ENCODE data around the gene MYRFL. TPM values are rescaled to one million over a fixed set of nuclear protein-coding genes. Genes with fewer than 3 reads are reported as not detected.

Gene MYRFL
- total RNA-seq, 2 experiments from 2014 or later = not detected

DNA sequence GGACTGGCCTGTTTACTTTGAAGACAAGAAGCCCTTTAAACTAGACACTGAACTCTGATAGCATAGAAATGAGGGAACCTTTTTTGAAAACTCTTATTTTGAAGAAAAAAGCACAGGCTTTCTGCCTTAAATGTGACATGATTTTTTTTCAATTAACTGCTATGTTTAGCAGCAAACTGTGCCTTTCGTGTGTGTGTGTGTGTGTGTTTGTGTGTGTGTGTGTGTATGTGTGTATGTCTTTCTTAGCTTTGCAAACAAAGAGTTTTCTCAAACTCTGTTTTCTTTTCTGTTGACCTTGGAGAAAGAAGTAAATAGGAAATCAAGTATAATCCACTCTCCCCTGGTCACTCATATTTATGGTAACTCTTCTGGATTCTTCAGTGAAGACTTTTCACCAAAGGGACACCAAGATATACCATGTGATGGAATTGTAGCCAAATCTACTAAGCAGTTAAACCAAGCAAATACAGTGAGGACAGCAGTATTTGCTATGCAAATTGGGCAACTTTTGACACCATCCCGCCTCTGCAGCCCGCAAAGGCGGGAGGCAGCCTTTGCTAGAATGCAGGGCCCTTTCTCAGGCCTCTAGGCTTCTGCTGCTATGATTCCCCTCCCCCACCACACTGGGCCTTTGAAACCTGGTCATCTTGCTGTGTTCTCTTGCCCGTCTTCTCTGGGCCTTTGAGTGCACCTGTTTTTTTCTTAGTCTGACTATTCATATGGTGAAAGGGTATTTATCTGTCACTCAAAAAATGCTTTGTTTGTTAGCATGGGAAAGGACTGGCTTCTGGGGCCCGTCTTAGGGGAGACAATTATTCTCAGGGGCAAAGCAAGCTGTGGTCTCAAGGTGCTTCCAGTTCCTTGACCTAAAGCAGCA lies 107.9 kb downstream of the MYRFL start:
- no peak overlapping the region for H3K4me3 Mint-ChIP-seq
- H3K36me3 Mint-ChIP-seq (ENCODE audit: low read depth) = no peaks in the 10 kb centered on the region
- no peaks in the 10 kb centered on the region for H3K9me3 Mint-ChIP-seq
- no peaks in the 10 kb centered on the region for H3K4me1 Mint-ChIP-seq
- DNase-seq = no peak
- no peak overlapping the region for H3K27ac Mint-ChIP-seq
- ChIA-PET POLR2A (no interaction called here), CTCF (no interaction called here)
- H3K27me3 Mint-ChIP-seq = no peaks in the 10 kb centered on the region

DNA sequence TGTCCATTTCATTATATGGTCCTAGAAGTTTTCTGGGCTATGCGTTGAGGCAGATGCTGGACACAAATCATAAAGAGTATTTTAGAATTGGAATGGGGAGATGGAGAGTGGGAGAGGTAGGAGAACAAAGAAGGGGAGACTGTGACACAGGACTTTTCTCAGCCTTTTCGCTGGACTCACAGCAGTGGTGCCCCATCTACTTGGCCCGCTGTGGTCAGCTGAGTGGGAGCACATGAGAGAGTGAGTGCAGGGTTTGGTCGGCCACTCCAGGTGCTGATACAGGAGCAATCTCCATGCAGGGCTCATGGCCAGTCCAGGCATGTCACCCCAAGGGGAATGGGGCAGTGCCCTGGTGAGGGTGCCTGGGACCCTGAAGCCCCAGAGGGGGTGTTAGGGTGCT lies 109.0 kb downstream of the MYRFL start:
- CTCF ChIA-PET = no interaction called here
- Mint-ChIP-seq H3K27ac (no peak overlapping the region), H3K27me3 (no peaks in the 10 kb centered on the region), H3K36me3 (ENCODE audit: low read depth) (no peaks in the 10 kb centered on the region), H3K9me3 (no peaks in the 10 kb centered on the region), H3K4me1 (no peaks in the 10 kb centered on the region), H3K4me3 (no peak overlapping the region)
- no peak for DNase-seq
- POLR2A ChIA-PET = no interaction called here

GRCh38 chr12:69935651-69936100 lies 110.6 kb downstream of the MYRFL start:
- H3K36me3 Mint-ChIP-seq (ENCODE audit: low read depth) = no peaks in the 10 kb centered on the region
- H3K9me3 Mint-ChIP-seq = no peaks in the 10 kb centered on the region
- POLR2A ChIA-PET = no interaction called here
- H3K4me3 Mint-ChIP-seq = no peak overlapping the region
- DNase-seq = no peak
- H3K4me1 Mint-ChIP-seq = no peaks in the 10 kb centered on the region
- H3K27me3 Mint-ChIP-seq = no peaks in the 10 kb centered on the region
- no peak overlapping the region for H3K27ac Mint-ChIP-seq
- CTCF ChIA-PET = no interaction called here

DNA sequence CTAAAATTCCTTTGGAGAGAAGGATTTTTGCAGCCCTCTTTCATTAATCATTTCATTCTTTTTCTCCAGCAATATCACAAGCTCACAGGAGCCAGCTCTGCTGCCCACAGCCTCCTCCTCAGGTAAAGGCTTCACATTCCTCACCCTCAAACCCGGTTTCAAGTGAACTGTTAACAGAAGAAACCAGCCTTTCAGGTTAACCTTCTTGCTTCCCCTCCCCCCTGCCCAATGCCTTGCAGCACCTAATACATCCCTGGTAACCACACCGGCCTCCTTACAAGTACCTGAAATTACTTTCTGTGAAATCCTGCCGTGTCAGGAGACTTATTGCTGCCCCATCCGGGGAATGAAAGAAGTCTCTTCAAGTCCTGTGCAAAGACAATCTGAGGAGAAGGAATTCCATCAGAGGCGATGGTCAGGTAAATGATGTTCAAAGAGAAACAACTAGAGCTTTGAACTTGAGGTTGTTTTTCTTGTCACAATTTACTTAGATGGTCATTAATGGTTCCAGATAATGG lies 111.2 kb downstream of the MYRFL start:
- CTCF ChIA-PET = no interaction called here
- H3K4me1 Mint-ChIP-seq = no peaks in the 10 kb centered on the region

GRCh38 chr12:69936766-69937165 lies 111.7 kb downstream of the MYRFL start:
- DNase-seq = no peak
- H3K36me3 Mint-ChIP-seq (ENCODE audit: low read depth) = no peaks in the 10 kb centered on the region
- H3K4me1 Mint-ChIP-seq = no peaks in the 10 kb centered on the region
- POLR2A ChIA-PET = no interaction called here
- CTCF ChIA-PET = no interaction called here
- H3K4me3 Mint-ChIP-seq = no peak overlapping the region
- H3K27ac Mint-ChIP-seq = no peak overlapping the region
- H3K27me3 Mint-ChIP-seq = no peaks in the 10 kb centered on the region
- no peaks in the 10 kb centered on the region for H3K9me3 Mint-ChIP-seq

More for the DNA sequence above, 111.2 kb downstream of the MYRFL start:
- POLR2A ChIA-PET = no interaction called here
- Mint-ChIP-seq H3K27ac (no peak overlapping the region), H3K4me3 (no peak overlapping the region), H3K36me3 (ENCODE audit: low read depth) (no peaks in the 10 kb centered on the region), H3K27me3 (no peaks in the 10 kb centered on the region), H3K9me3 (no peaks in the 10 kb centered on the region)
- no peak for DNase-seq

GRCh38 chr12:69947123-69947522 lies 122.1 kb downstream of the MYRFL start:
- H3K4me3 Mint-ChIP-seq = no peak overlapping the region
- no peaks in the 10 kb centered on the region for H3K9me3 Mint-ChIP-seq
- H3K27me3 Mint-ChIP-seq = no peaks in the 10 kb centered on the region
- H3K4me1 Mint-ChIP-seq = no peaks in the 10 kb centered on the region
- no peak for DNase-seq
- H3K27ac Mint-ChIP-seq = no peak overlapping the region
- CTCF ChIA-PET = no interaction called here
- POLR2A ChIA-PET = no interaction called here
- H3K36me3 Mint-ChIP-seq (ENCODE audit: low read depth) = no peaks in the 10 kb centered on the region

GRCh38 chr12:69947897-69948296 lies 122.9 kb downstream of the MYRFL start:
- Mint-ChIP-seq H3K27ac (no peak overlapping the region), H3K9me3 (no peaks in the 10 kb centered on the region), H3K4me3 (no peak overlapping the region), H3K27me3 (no peaks in the 10 kb centered on the region), H3K4me1 (no peaks in the 10 kb centered on the region), H3K36me3 (ENCODE audit: low read depth) (no peaks in the 10 kb centered on the region)
- POLR2A ChIA-PET = no interaction called here
- no peak for DNase-seq
- CTCF ChIA-PET = no interaction called here

- H3K4me1 Mint-ChIP-seq = no peaks in the 10 kb centered on the region
- H3K27me3 Mint-ChIP-seq = no peaks in the 10 kb centered on the region
- no peak overlapping the region for H3K27ac Mint-ChIP-seq
- ChIA-PET POLR2A (no interaction called here), CTCF (no interaction called here)
- H3K4me3 Mint-ChIP-seq = no peak overlapping the region
- H3K9me3 Mint-ChIP-seq = no peaks in the 10 kb centered on the region
- H3K36me3 Mint-ChIP-seq (ENCODE audit: low read depth) = no peaks in the 10 kb centered on the region
- DNase-seq = no peak
Observed at GRCh38 chr12:69948851-69949250, 123.8 kb downstream of the MYRFL start.

- Mint-ChIP-seq H3K4me1 (no peaks in the 10 kb centered on the region), H3K27me3 (no peaks in the 10 kb centered on the region), H3K9me3 (no peaks in the 10 kb centered on the region), H3K4me3 (no peak overlapping the region), H3K27ac (no peak overlapping the region), H3K36me3 (ENCODE audit: low read depth) (no peaks in the 10 kb centered on the region)
- no peak for DNase-seq
- POLR2A ChIA-PET = no interaction called here
- CTCF ChIA-PET = no interaction called here
Observed at GRCh38 chr12:69949311-69950002, 124.4 kb downstream of the MYRFL start.

- Mint-ChIP-seq H3K9me3 (no peaks in the 10 kb centered on the region), H3K27ac (no peak overlapping the region), H3K36me3 (ENCODE audit: low read depth) (no peaks in the 10 kb centered on the region), H3K27me3 (no peaks in the 10 kb centered on the region), H3K4me3 (no peak overlapping the region), H3K4me1 (no peaks in the 10 kb centered on the region)
- CTCF ChIA-PET = no interaction called here
- POLR2A ChIA-PET = no interaction called here
- DNase-seq = no peak
Observed at GRCh38 chr12:69951108-69951507, 126.1 kb downstream of the MYRFL start.

DNA sequence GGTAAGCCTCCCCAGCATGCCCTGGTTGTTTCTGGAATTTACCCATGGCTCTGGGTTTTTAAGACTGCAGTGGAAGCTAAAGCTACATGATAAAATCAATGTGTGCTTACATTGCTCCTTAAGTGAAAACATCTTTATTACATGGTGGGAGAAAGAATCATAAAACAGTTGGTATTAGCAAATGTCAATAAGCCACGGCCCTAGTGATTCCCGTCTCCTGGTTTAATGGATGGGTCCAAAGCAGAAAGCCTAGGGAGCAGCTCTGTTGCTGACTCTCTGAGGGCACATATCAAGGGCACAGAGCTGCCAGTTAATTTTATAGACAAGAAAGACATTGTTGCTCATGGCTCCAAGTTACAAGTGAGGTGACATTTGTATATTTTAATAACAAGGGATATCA lies 127.9 kb downstream of the MYRFL start:
- no peak for DNase-seq
- no peak overlapping the region for H3K4me3 Mint-ChIP-seq
- CTCF ChIA-PET = no interaction called here
- H3K4me1 Mint-ChIP-seq = no peaks in the 10 kb centered on the region
- no peaks in the 10 kb centered on the region for H3K36me3 Mint-ChIP-seq (ENCODE audit: low read depth)
- no peak overlapping the region for H3K27ac Mint-ChIP-seq
- no peaks in the 10 kb centered on the region for H3K9me3 Mint-ChIP-seq
- H3K27me3 Mint-ChIP-seq = peaks cover 1% of the 10 kb centered on the region
- POLR2A ChIA-PET = no interaction called here

GRCh38 chr12:69961246-69961645 lies 136.2 kb downstream of the MYRFL start:
- CTCF ChIA-PET = no interaction called here
- no peak overlapping the region for H3K4me3 Mint-ChIP-seq
- H3K4me1 Mint-ChIP-seq = no peaks in the 10 kb centered on the region
- no peaks in the 10 kb centered on the region for H3K36me3 Mint-ChIP-seq (ENCODE audit: low read depth)
- DNase-seq = no peak
- H3K27me3 Mint-ChIP-seq = peaks cover 5% of the 10 kb centered on the region
- POLR2A ChIA-PET = no interaction called here
- no peak overlapping the region for H3K27ac Mint-ChIP-seq
- H3K9me3 Mint-ChIP-seq = no peaks in the 10 kb centered on the region

GRCh38 chr12:69966409-69966808 lies 141.4 kb downstream of the MYRFL start:
- H3K27ac Mint-ChIP-seq = no peak overlapping the region
- ChIA-PET POLR2A (no interaction called here), CTCF (no interaction called here)

GRCh38 chr12:69966839-69967238 lies 141.8 kb downstream of the MYRFL start:
- Mint-ChIP-seq H3K27ac (no peak overlapping the region), H3K36me3 (ENCODE audit: low read depth) (no peaks in the 10 kb centered on the region), H3K9me3 (no peaks in the 10 kb centered on the region), H3K4me1 (no peaks in the 10 kb centered on the region), H3K4me3 (no peak overlapping the region), H3K27me3 (no peaks in the 10 kb centered on the region)
- DNase-seq = no peak
- ChIA-PET POLR2A (no interaction called here), CTCF (no interaction called here)

More at GRCh38 chr12:69966409-69966808, 141.4 kb downstream of the MYRFL start:
- Mint-ChIP-seq H3K27me3 (no peaks in the 10 kb centered on the region), H3K4me1 (no peaks in the 10 kb centered on the region), H3K36me3 (ENCODE audit: low read depth) (no peaks in the 10 kb centered on the region), H3K9me3 (no peaks in the 10 kb centered on the region), H3K4me3 (no peak overlapping the region)
- DNase-seq = no peak

Measured in activated CD4-positive, alpha-beta memory T cell treated with anti-CD3 and anti-CD28 coated beads, Interleukin-2, amount 10 ng/mL, durations not matched to agents 7 days and 5 days (primary cell).